HepG2 (cell line): Measurements from ENCODE around the gene SOBP. TPM values are rescaled to one million over a fixed set of nuclear protein-coding genes. Genes with fewer than 3 reads are reported as not detected.

Source experiments
- ATAC-seq: fragments of 200-7000 bp; cut with Tn5 transposase; 3 replicates; pipeline ENCODE4 v1.9.1; 2020; ENCODE audit warnings: mild to moderate bottlenecking, moderate library complexity
- BruUV-seq: library from RNA; stranded (reverse); fragments of 400-500 nt; replicated peaks from 2 replicates; lab custom pipeline; 2021; lab: Mats Ljungman, UMichigan
- CTCF ChIA-PET: fragments of 300-600 bp; formaldehyde crosslinking; extraction: SDS; loops from one replicate; lab custom pipeline; 2021; ENCODE audit warnings: low total read pairs, inconsistent platforms, low intra/inter-chr PET ratio; lab: Yijun Ruan, JAX
- POLR2A ChIA-PET: fragments of 350-600 bp; sonication (Branson Sonifier 250); formaldehyde crosslinking; loops from one replicate; lab custom pipeline; 2020; ENCODE audit warnings: antibody characterized with exemption, inconsistent platforms; lab: Yijun Ruan, JAX
- DNase-seq: peaks from one replicate; pipeline ENCODE4 v3.0.0-alpha.2; 2015; ENCODE audit warnings: low spot score
- FAIRE-seq: peaks from 3 replicates; lab custom pipeline; 2011; peaks lifted over from hg19 to GRCh38; lab: Jason Lieb, UNC
- H2AFZ ChIP-seq: one replicate; pipeline ENCODE4 v1.6.1; 2011; ENCODE audit warnings: low read length, inconsistent platforms
- H3K27ac ChIP-seq: fragments of 300-600 bp; 3 replicates; pipeline ENCODE4 v1.8.0; 2011; ENCODE audit warnings: mixed run types, mild to moderate bottlenecking, mixed read lengths, low read length, inconsistent platforms; ENCODE audit not compliant: insufficient read depth; ENCODE audit errors: extremely low read length
- H3K27me3 ChIP-seq, 2 experiments: fragments of 200-600 bp in 1 of 2; 2 replicates in 1 of 2; 3 replicates in 1 of 2; pipeline versions ENCODE4 v1.6.0 to v1.8.0; 2011; ENCODE audit warnings: low read length in 2 of 2, mild to moderate bottlenecking in 2 of 2, moderate library complexity in 2 of 2, inconsistent platforms in 1 of 2; ENCODE audit not compliant: insufficient read depth in 2 of 2, control insufficient read depth in 1 of 2
- H3K36me3 ChIP-seq, 2 experiments: fragments of 200-600 bp in 1 of 2; replicated peaks in 1 of 2; 2 replicates in 1 of 2; 3 replicates in 1 of 2; pipeline versions ENCODE4 v1.5.1 to v1.8.0; 2011; ENCODE audit warnings: low read length in 2 of 2, inconsistent platforms in 1 of 2; ENCODE audit not compliant: insufficient read depth in 2 of 2, control insufficient read depth in 1 of 2
- H3K4me1 ChIP-seq: 2 replicates; pipeline ENCODE4 v1.5.1; 2012; ENCODE audit warnings: low read length, inconsistent platforms; ENCODE audit not compliant: insufficient read depth
- H3K4me2 ChIP-seq: 2 replicates; pipeline ENCODE4 v1.6.0; 2011; ENCODE audit warnings: low read depth, low read length, inconsistent platforms
- H3K4me3 ChIP-seq, 3 experiments: fragments of 200-600 bp in 1 of 3; sonication (generic), shearing (Covaris generic) in 1 of 3; replicated peaks in 1 of 3; 2 replicates each; pipeline ENCODE4 v1.5.1; 2011 to 2016; ENCODE audit warnings: low read length in 3 of 3, inconsistent platforms in 2 of 3, low read depth in 2 of 3, mild to moderate bottlenecking in 2 of 3, control low read depth in 1 of 3, mixed read lengths in 1 of 3; ENCODE audit not compliant: insufficient read depth in 1 of 3
- H3K79me2 ChIP-seq: one replicate; pipeline ENCODE4 v1.6.1; 2011; ENCODE audit warnings: low read length, inconsistent platforms; ENCODE audit not compliant: insufficient read depth
- H3K9ac ChIP-seq: 2 replicates; pipeline ENCODE4 v1.6.0; 2011; ENCODE audit warnings: mild to moderate bottlenecking, low read depth, low read length, inconsistent platforms; ENCODE audit not compliant: insufficient read depth
- H3K9me3 ChIP-seq: 2 replicates; pipeline ENCODE4 v1.5.1; 2012; ENCODE audit warnings: mild to moderate bottlenecking, low read length
- H4K20me1 ChIP-seq: 2 replicates; pipeline ENCODE4 v1.6.0; 2011; ENCODE audit warnings: inconsistent platforms, mild to moderate bottlenecking, low read length, moderate library complexity; ENCODE audit not compliant: insufficient read depth
- CEBPG ChIP-seq: IDR thresholded peaks from 2 replicates; pipeline ENCODE4 v1.6.1; 2016
- ETV5 ChIP-seq: IDR thresholded peaks from 2 replicates; pipeline ENCODE4 v1.6.1; 2018; ENCODE audit warnings: missing biosample characterization, missing genetic modification reagents, inconsistent platforms, borderline replicate concordance
- PRMT3 ChIP-seq: sonication (generic); formaldehyde crosslinking; IDR thresholded peaks from 2 replicates; pipeline ENCODE4 v1.8.1; 2022; ENCODE audit warnings: low read depth, mild to moderate bottlenecking, moderate library complexity, missing genetic modification reagents, borderline replicate concordance
- WGBS: methylation state at CpG from one replicate; pipeline ENCODE4 v1.1.6; 2017; ENCODE audit warnings: low lambda C conversion rate; 5-methylcytosine and 5-hydroxymethylcytosine counted together
- in situ Hi-C: cut with HindIII; loops from 2 replicates; pipeline ENCODE4 v1.10.0; 2017; ENCODE audit warnings: low pct_unique_long_range_greater_than_20kb; ENCODE audit not compliant: extremely low pct_ligation_motif_present
- intact Hi-C: fragments of 100-400 bp; cut with micrococcal nuclease; formaldehyde crosslinking; loops from one replicate; pipeline ENCODE4 v1.10.0; 2022; ENCODE audit not compliant: unreplicated experiment
- polyA plus RNA-seq, 8 experiments: library from polyadenylated mRNA; depleted of rRNA in 3 of 8; stranded (reverse) in 7 of 8; unstranded in 1 of 8; fragments of >200 nt; fragmentation: Illumina TruSeq in 4 of 8; extraction: Trizol in 4 of 8; gene quantifications; 2 replicates each; pipeline versions ENCODE4 v1.2.1 to v1.2.3, GENCODE V29; 2011 to 2016; ENCODE audit warnings: low read depth in 4 of 8, missing spikeins in 1 of 8, mixed read lengths in 1 of 8; ENCODE audit not compliant: insufficient read depth in 1 of 8
- total RNA-seq, 5 experiments: library from RNA; depleted of rRNA; stranded (reverse); fragments of >200 nt; fragmentation: Illumina TruSeq; extraction: Trizol; gene quantifications; 2 replicates each; pipeline ENCODE4 v1.2.3, GENCODE V29; 2016; ENCODE audit warnings: low read depth in 1 of 5
- TF ChIP-seq, protein P1 (sequence below): sonication (generic); formaldehyde crosslinking; IDR thresholded peaks from 2 replicates; pipeline ENCODE4 v1.4.0; 2020; ENCODE audit warnings: missing genetic modification reagents
- TF ChIP-seq, protein P2 (sequence below): IDR thresholded peaks from 2 replicates; pipeline ENCODE4 v1.6.1; 2016; ENCODE audit warnings: low read depth, borderline replicate concordance

The SOBP gene
- total and polyA plus RNA-seq, 2 of the 13 experiments (the other 11 are each of a cell fraction or from before 2014, with no cell fraction given), result 1.5 to 6.9 TPM

DNA sequence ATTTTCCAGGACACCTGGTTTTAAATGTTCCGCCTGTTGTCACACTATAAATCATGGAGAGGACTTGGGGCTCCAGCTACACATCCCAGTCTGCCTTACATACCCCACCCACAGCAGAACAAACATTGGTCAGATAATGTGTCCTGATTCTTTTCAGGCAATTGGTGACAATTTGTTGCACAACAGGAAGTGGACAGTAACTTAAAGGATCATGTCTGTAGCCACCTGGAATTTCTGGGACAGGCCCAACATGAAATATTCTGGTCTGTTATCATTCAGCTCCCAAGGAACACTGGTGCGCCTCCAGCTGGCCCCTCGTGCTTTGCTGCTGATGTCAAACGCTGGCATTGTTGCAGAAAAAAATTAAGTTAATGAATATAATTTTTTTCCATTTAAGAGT is 117.2 kb downstream of the SOBP start:
- Histone ChIP-seq H3K79me2 (no peaks in the 10 kb centered on the region), H2AFZ (no peak overlapping the region), H3K9ac (no peak overlapping the region), H3K4me2 (no peak overlapping the region), H3K4me1 (peaks cover 4% of the 10 kb centered on the region)
- in situ Hi-C loops, result no loop called here
- BruUV-seq, result no TSS peak
- CTCF ChIA-PET, result no interaction called here
- TF ChIP-seq ETV5 (CRISPR knock-in tag) (0 out of 2 replicates have a peak, but pooled peaks have one; percentile 28), PRMT3 (CRISPR knock-in tag) (no peak), CEBPG (peak; percentile 42; the same call in 1 of the 2 replicates)
- TF ChIP-seq, protein P1, sequence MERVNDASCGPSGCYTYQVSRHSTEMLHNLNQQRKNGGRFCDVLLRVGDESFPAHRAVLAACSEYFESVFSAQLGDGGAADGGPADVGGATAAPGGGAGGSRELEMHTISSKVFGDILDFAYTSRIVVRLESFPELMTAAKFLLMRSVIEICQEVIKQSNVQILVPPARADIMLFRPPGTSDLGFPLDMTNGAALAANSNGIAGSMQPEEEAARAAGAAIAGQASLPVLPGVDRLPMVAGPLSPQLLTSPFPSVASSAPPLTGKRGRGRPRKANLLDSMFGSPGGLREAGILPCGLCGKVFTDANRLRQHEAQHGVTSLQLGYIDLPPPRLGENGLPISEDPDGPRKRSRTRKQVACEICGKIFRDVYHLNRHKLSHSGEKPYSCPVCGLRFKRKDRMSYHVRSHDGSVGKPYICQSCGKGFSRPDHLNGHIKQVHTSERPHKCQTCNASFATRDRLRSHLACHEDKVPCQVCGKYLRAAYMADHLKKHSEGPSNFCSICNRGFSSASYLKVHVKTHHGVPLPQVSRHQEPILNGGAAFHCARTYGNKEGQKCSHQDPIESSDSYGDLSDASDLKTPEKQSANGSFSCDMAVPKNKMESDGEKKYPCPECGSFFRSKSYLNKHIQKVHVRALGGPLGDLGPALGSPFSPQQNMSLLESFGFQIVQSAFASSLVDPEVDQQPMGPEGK (CRISPR knock-in tag), result peak; percentile 41; the same call in 1 of the 2 replicates
- TF ChIP-seq, protein P2, sequence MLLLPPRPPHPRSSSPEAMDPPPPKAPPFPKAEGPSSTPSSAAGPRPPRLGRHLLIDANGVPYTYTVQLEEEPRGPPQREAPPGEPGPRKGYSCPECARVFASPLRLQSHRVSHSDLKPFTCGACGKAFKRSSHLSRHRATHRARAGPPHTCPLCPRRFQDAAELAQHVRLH (CRISPR knock-in tag), result no peak
- TF ChIP-seq, all 625 proteins: peak for 3
- POLR2A ChIA-PET, result no interaction called here
- Histone ChIP-seq H3K27me3 (no peaks in the 10 kb centered on the region), H4K20me1 (no peaks in the 10 kb centered on the region; the same call in 1 of the 2 replicates), H3K4me3 (no peak overlapping the region), H3K9me3 (no peaks in the 10 kb centered on the region), H3K36me3 (peaks cover 1 to 24% of the 10 kb centered on the region in 2 experiments; a peak in 4 of 5 replicates), H3K27ac (no peak overlapping the region)
- 95% methylated on average over 4 of the region's 4 CpGs for WGBS
- ATAC-seq (no peak), DNase-seq (peak; percentile 22), FAIRE-seq (no peak)
- intact Hi-C loops, result no loop called here
